ENCODE measurements around the gene VSX1. TPM values are rescaled to one million over a fixed set of nuclear protein-coding genes. Genes with fewer than 3 reads are reported as not detected.

The VSX1 gene
- total and polyA plus RNA-seq, 4 experiments from 2014 or later: not detected

GRCh38 chr20:25044660-25045342 is 37.1 kb downstream of the VSX1 start:
- Mint-ChIP-seq H3K36me3 (peaks cover 4 to 24% of the 10 kb centered on the region in 2 donors), H3K4me3 (peak overlapping the region in 1 of 8 donors; percentile 41), H3K4me1 (peaks cover 17 to 62% (median 43%) of the 10 kb centered on the region in 4 donors), H3K27me3 (no peaks in the 10 kb centered on the region), H3K9me3 (no peaks in the 10 kb centered on the region), H3K27ac (peak overlapping the region in 6 of 7 donors; percentile 29 to 87 (median 48))
- CTCF ChIA-PET (ENCODE audit: partially characterized antibody): interaction anchor here (1.0 to 3.3 kb wide), 5 partner anchors 8 to 51 kb away, joined by 3 to 11 read pairs (median 4); partner anchors contain the start of gene ACSS1
- no peak for DNase-seq
- POLR2A ChIA-PET (ENCODE audit: partially characterized antibody): interaction anchor here (1.6 kb wide), 1 partner anchor 9 kb away, joined by 5 read pairs; no protein-coding TSS in a partner anchor
- H3K27me3 ChIP-seq (ENCODE audit: insufficient read depth, low read length): no peaks in the 10 kb centered on the region
- H3K4me1 ChIP-seq (ENCODE audit: insufficient read depth, low read length): peaks cover 34% of the 10 kb centered on the region
- H3K36me3 ChIP-seq (ENCODE audit: insufficient read depth, low read length): peaks cover 12% of the 10 kb centered on the region
- no peaks in the 10 kb centered on the region for H3K9me3 ChIP-seq (ENCODE audit: control insufficient read depth in 1 of 2, low read length in 2 of 2)
- H3K4me3 ChIP-seq (ENCODE audit: low read length in 2 of 2): no peak overlapping the region
- intact Hi-C loops (cut with micrococcal nuclease): no loop called here
- H3K27ac ChIP-seq (ENCODE audit: low read depth, low read length): no peak overlapping the region

DNA sequence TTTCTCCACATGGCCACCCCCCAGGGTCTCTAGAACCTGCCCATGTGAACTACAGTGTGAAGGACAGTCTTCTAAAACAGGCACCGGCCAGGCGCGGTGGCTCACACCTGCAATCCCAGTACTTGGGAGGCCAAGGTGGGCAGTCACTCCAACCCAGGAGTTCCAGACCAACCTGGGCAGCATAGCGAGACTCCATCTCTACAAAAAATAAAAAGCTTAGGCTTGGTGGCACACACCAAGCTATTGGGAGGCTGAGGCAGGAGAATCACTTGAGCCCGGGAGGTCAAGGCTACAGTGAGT is 37.7 kb downstream of the VSX1 start:
- H3K4me1 Mint-ChIP-seq: peaks cover 15 to 59% (median 40%) of the 10 kb centered on the region in 4 donors
- peak overlapping the region; percentile 42 to 97 (median 87) for H3K27ac Mint-ChIP-seq
- Histone ChIP-seq H3K27me3 (ENCODE audit: insufficient read depth, low read length) (no peaks in the 10 kb centered on the region), H3K4me3 (ENCODE audit: low read length in 2 of 2) (no peak overlapping the region), H3K27ac (ENCODE audit: low read depth, low read length) (peak overlapping the region; percentile 51), H3K4me1 (ENCODE audit: insufficient read depth, low read length) (peaks cover 34% of the 10 kb centered on the region), H3K36me3 (ENCODE audit: insufficient read depth, low read length) (peaks cover 12% of the 10 kb centered on the region), H3K9me3 (ENCODE audit: control insufficient read depth in 1 of 2, low read length in 2 of 2) (no peaks in the 10 kb centered on the region)
- DNase-seq: no peak
- no peaks in the 10 kb centered on the region for H3K9me3 Mint-ChIP-seq
- CTCF ChIA-PET (ENCODE audit: partially characterized antibody): interaction anchor here (1.0 to 3.3 kb wide), 3 partner anchors 14 to 50 kb away, joined by 4 to 11 read pairs (median 8); partner anchors contain the start of gene ACSS1
- peak overlapping the region in 1 of 8 donors; percentile 35 for H3K4me3 Mint-ChIP-seq
- POLR2A ChIA-PET (ENCODE audit: partially characterized antibody): interaction anchor here (1.0 kb wide), 1 partner anchor 9 kb away, joined by 3 read pairs; no protein-coding TSS in a partner anchor
- intact Hi-C loops (cut with micrococcal nuclease): no loop called here
- no peaks in the 10 kb centered on the region for H3K27me3 Mint-ChIP-seq
- H3K36me3 Mint-ChIP-seq: peaks cover 4 to 24% of the 10 kb centered on the region in 2 donors

- H3K9me3 ChIP-seq (ENCODE audit: control insufficient read depth in 1 of 2, low read length in 2 of 2): no peaks in the 10 kb centered on the region
- ChIA-PET CTCF (ENCODE audit: partially characterized antibody) (interaction anchor here (1.0 to 3.3 kb wide), 3 partner anchors 14 to 50 kb away, joined by 4 to 11 read pairs (median 8); partner anchors contain the start of gene ACSS1), POLR2A (ENCODE audit: partially characterized antibody) (interaction anchor here (0.6 to 2.4 kb wide), 5 partner anchors 10 to 96 kb away, joined by 3 to 17 read pairs (median 3); partner anchors contain the start of genes ACSS1 and APMAP)
- intact Hi-C loops (cut with micrococcal nuclease): loop anchor here (2.0 kb wide), 1 partner anchor 15 kb away; the partner anchor contains the start of gene ACSS1
- H3K27me3 ChIP-seq (ENCODE audit: insufficient read depth, low read length): no peaks in the 10 kb centered on the region
- peaks cover 12% of the 10 kb centered on the region for H3K36me3 ChIP-seq (ENCODE audit: insufficient read depth, low read length)
- no peak overlapping the region for H3K4me3 ChIP-seq (ENCODE audit: low read length in 2 of 2)
- H3K4me3 Mint-ChIP-seq: peak overlapping the region in 2 of 8 donors; percentile 17 to 53
- peaks cover 39% of the 10 kb centered on the region for H3K4me1 ChIP-seq (ENCODE audit: insufficient read depth, low read length)
- no peaks in the 10 kb centered on the region for H3K27me3 Mint-ChIP-seq
- H3K4me1 Mint-ChIP-seq: peaks cover 13 to 59% (median 38%) of the 10 kb centered on the region in 4 donors
- peak overlapping the region; percentile 51 for H3K27ac ChIP-seq (ENCODE audit: low read depth, low read length)
- H3K36me3 Mint-ChIP-seq: peaks cover 4 to 24% of the 10 kb centered on the region in 2 donors
- no peaks in the 10 kb centered on the region for H3K9me3 Mint-ChIP-seq
- H3K27ac Mint-ChIP-seq: peak overlapping the region; percentile 87 to 97 (median 94)
- no peak for DNase-seq
These were observed 38.3 kb downstream of the VSX1 start for GRCh38 chr20:25043499-25044260.

- Mint-ChIP-seq H3K27me3 (no peaks in the 10 kb centered on the region), H3K4me3 (peak overlapping the region; percentile 11 to 78 (median 58)), H3K9me3 (no peaks in the 10 kb centered on the region), H3K27ac (peak overlapping the region; percentile 87 to 97 (median 95)), H3K36me3 (peaks cover 4 to 21% of the 10 kb centered on the region in 2 donors), H3K4me1 (peaks cover 14 to 62% (median 42%) of the 10 kb centered on the region in 4 donors)
- no peaks in the 10 kb centered on the region for H3K27me3 ChIP-seq (ENCODE audit: insufficient read depth, low read length)
- H3K27ac ChIP-seq (ENCODE audit: low read depth, low read length): peak overlapping the region; percentile 51
- peaks cover 48% of the 10 kb centered on the region for H3K4me1 ChIP-seq (ENCODE audit: insufficient read depth, low read length)
- POLR2A ChIA-PET (ENCODE audit: partially characterized antibody): interaction anchor here (0.6 to 2.4 kb wide), 5 partner anchors 9 to 95 kb away, joined by 3 to 17 read pairs (median 3); partner anchors contain the start of genes ACSS1 and APMAP
- peak; percentile 63 to 71 (median 68) for DNase-seq
- H3K36me3 ChIP-seq (ENCODE audit: insufficient read depth, low read length): peaks cover 8% of the 10 kb centered on the region
- intact Hi-C loops (cut with micrococcal nuclease): loop anchor here (2.0 kb wide), 1 partner anchor 16 kb away; the partner anchor contains the start of gene ACSS1
- CTCF ChIA-PET (ENCODE audit: partially characterized antibody): interaction anchor here (2.3 to 3.3 kb wide), 2 partner anchors 22 to 49 kb away, joined by 8 to 11 read pairs; no protein-coding TSS in a partner anchor
- no peaks in the 10 kb centered on the region for H3K9me3 ChIP-seq (ENCODE audit: control insufficient read depth in 1 of 2, low read length in 2 of 2)
- no peak overlapping the region for H3K4me3 ChIP-seq (ENCODE audit: low read length in 2 of 2)
These were observed 39.1 kb downstream of the VSX1 start for GRCh38 chr20:25042531-25043498.

DNA sequence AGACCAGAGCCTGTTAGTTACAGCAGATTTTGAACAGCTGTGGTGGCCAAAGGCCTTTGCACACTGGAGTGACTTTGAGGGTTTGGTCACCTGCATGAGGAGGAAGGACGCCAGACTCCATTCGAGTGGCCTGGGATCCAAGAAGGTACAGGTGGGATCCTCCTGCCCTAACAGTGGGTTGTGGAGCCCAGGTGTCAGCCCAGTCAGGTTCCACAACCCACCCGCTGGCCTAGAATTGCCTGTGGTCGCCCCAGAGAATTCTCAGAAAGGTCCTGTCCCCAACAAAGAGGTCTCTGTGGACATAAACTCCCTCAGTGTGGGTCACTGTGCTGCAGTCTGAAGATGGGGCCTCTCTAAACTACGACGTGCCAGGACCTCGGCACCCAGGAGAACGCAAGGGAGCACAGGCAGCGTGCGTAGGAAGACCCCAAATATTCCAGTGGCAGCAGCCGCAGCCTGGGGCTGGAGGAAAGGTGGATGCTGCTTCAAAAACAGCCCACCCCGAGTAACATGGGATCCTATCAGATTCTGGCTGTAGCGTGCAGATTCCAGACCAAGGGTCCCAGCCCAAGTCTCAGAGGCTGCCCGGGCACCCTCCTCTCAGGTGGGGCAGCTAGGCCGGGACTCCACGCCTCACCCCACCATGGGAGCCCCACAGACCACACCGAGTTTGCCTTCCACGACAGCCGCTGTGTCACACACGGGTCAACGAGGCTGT is 40.0 kb downstream of the VSX1 start:
- Mint-ChIP-seq H3K27me3 (no peaks in the 10 kb centered on the region), H3K4me1 (peaks cover 20 to 62% (median 49%) of the 10 kb centered on the region in 4 donors), H3K27ac (peak overlapping the region; percentile 70 to 97 (median 94)), H3K36me3 (peaks cover under 1 to 12% of the 10 kb centered on the region in 2 donors), H3K4me3 (peak overlapping the region in 3 of 8 donors; percentile 27 to 49 (median 47)), H3K9me3 (no peaks in the 10 kb centered on the region)
- Histone ChIP-seq H3K27ac (ENCODE audit: low read depth, low read length) (peak overlapping the region; percentile 51), H3K4me3 (ENCODE audit: low read length in 2 of 2) (no peak overlapping the region), H3K27me3 (ENCODE audit: insufficient read depth, low read length) (no peaks in the 10 kb centered on the region), H3K36me3 (ENCODE audit: insufficient read depth, low read length) (no peaks in the 10 kb centered on the region), H3K4me1 (ENCODE audit: insufficient read depth, low read length) (peaks cover 56% of the 10 kb centered on the region), H3K9me3 (ENCODE audit: control insufficient read depth in 1 of 2, low read length in 2 of 2) (no peaks in the 10 kb centered on the region)
- DNase-seq: no peak
- CTCF ChIA-PET (ENCODE audit: partially characterized antibody): interaction anchor here (0.7 to 3.3 kb wide), 2 partner anchors 48 to 319 kb away, joined by 3 to 11 read pairs; no protein-coding TSS in a partner anchor
- POLR2A ChIA-PET (ENCODE audit: partially characterized antibody): interaction anchor here (2.4 kb wide), 1 partner anchor 16 kb away, joined by 17 read pairs; the partner anchor contains the start of gene ACSS1
- intact Hi-C loops (cut with micrococcal nuclease): loop anchor here (2.0 kb wide), 1 partner anchor 17 kb away; the partner anchor contains the start of gene ACSS1

GRCh38 chr20:25040438-25040831 is 41.5 kb downstream of the VSX1 start:
- DNase-seq: no peak
- no peaks in the 10 kb centered on the region for H3K27me3 ChIP-seq (ENCODE audit: insufficient read depth, low read length)
- H3K27ac Mint-ChIP-seq: peak overlapping the region; percentile 57 to 87 (median 80)
- H3K4me1 ChIP-seq (ENCODE audit: insufficient read depth, low read length): peaks cover 71% of the 10 kb centered on the region
- no peaks in the 10 kb centered on the region for H3K9me3 Mint-ChIP-seq
- no peaks in the 10 kb centered on the region for H3K36me3 ChIP-seq (ENCODE audit: insufficient read depth, low read length)
- no peaks in the 10 kb centered on the region for H3K27me3 Mint-ChIP-seq
- no peak overlapping the region for H3K27ac ChIP-seq (ENCODE audit: low read depth, low read length)
- CTCF ChIA-PET (ENCODE audit: partially characterized antibody): no interaction called here
- H3K9me3 ChIP-seq (ENCODE audit: control insufficient read depth in 1 of 2, low read length in 2 of 2): no peaks in the 10 kb centered on the region
- intact Hi-C loops (cut with micrococcal nuclease): no loop called here
- no peak overlapping the region for H3K4me3 ChIP-seq (ENCODE audit: low read length in 2 of 2)
- H3K36me3 Mint-ChIP-seq: peaks cover 0 to 2% of the 10 kb centered on the region in 2 donors
- POLR2A ChIA-PET (ENCODE audit: partially characterized antibody): no interaction called here
- H3K4me1 Mint-ChIP-seq: peaks cover 34 to 77% (median 62%) of the 10 kb centered on the region in 4 donors
- peak overlapping the region in 2 of 8 donors; percentile 12 to 50 for H3K4me3 Mint-ChIP-seq
